IPS-15b (cell line): ENCODE data around the gene CAMK1D.
"Not testable (repeated sequence)": the region's sequence is repeated elsewhere in the genome, so short reads cannot be mapped to it uniquely, and the experiment has no call there.

Experiments used
- H3K27me3 ChIP-seq: one replicate; pipeline ENCODE4 v1.6.1; 2013; ENCODE audit warnings: low read length; ENCODE audit not compliant: control insufficient read depth, insufficient read depth
- H3K36me3 ChIP-seq: one replicate; pipeline ENCODE4 v1.6.1; 2013; ENCODE audit warnings: low read length; ENCODE audit not compliant: control insufficient read depth, insufficient read depth
- H3K4me1 ChIP-seq: one replicate; pipeline ENCODE4 v1.6.1; 2013; ENCODE audit warnings: mild to moderate bottlenecking, low read length; ENCODE audit not compliant: control insufficient read depth, insufficient read depth
- H3K4me3 ChIP-seq: one replicate; pipeline ENCODE4 v1.5.1; 2013; ENCODE audit warnings: low read depth, low read length
- H3K9ac ChIP-seq: one replicate; pipeline ENCODE4 v1.6.1; 2013; ENCODE audit warnings: low read depth, mild to moderate bottlenecking, low read length
- H3K9me3 ChIP-seq: one replicate; pipeline ENCODE4 v1.6.1; 2013; ENCODE audit warnings: mild to moderate bottlenecking, low read length; ENCODE audit not compliant: control insufficient read depth, insufficient read depth

CAMK1D gene

DNA sequence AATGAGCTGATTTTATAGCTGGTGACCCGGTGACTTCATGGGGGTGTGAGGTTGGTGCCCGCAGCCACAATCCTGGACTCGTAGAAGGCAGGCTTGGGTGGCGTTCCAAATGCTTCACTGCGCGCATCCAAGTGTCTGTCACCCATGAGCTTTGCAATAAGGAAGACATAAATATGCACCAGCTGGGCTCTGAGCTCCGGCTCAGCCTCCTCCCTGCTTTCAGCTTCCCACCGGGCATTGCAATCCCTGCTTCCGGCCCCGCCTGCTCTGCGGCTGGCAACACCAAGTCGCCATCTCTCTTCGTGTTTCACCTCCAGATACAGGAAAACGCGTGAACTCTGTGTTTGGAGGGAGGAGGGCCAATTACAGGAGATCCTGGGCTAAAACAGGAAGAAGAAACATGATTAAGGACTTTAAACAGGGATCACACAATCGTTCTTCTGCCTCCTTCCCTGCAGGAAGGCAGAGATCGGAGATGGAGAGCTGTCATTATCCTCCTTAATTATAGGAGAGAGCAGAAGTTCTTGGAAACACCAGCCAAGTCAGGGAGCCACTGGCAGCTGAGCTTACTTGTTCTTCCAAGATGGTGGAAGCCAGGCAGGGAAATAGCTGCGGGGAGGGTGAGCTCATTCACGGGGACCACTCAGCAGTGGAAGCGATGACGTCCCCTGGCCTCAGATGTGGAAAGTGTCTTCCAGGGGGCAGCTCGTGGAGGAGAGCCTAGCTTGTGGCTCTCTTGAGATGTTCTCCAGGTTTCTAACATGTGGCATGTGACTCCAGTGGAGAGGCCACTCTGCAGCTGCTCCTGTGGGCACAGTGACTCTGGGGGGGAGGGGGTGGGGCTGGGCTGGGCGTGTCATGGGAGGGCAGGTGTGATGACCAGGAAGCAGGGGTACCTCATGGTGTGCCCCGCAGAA is 134.9 kb downstream of the CAMK1D start:
- no peaks in the 10 kb centered on the region for H3K36me3 ChIP-seq
- peaks cover 11% of the 10 kb centered on the region for H3K4me1 ChIP-seq
- no peaks in the 10 kb centered on the region for H3K9me3 ChIP-seq
- no peaks in the 10 kb centered on the region for H3K27me3 ChIP-seq
- H3K9ac ChIP-seq = no peak overlapping the region
- H3K4me3 ChIP-seq = no peak overlapping the region

DNA sequence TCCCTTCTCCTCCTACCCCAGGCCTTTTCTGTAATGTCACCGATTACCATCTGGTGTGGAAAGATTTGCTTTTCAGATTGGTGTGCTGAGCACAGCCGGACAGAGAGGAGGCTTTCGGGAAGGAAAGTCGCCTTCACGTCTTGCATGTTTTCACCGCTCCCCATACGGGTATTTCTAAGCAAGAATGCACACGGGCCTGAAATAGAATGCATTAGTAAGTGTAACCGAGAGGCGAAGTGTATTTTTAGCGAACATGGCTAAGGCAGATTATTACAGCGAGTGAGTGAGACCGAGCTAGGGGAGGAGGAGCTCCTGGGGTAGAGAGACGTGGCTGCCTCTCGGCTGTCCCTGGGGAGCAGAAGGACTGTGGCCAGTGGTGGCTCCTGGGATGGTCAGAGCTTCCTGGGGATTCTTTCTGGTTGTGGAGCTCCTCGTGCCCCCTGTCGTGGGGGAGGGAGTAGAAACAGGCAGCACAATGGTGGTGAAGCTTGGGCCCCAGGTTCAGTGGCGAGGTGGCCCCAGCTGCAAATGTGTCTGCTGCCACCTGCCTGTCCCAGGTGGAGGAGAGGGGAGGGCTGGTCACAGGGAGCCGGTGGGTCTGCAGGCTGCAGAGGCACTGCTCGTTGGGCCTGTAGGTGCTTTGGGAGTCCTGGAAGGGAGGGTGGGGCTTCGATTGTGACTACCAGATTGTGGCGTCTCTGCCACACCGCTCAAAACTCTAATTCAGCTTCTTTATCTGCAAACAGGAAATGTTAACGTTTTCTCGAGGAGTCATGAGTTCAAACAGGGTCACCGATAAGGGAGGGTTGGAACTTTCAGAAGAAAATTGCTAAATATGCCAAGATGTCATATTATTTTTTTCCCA is 135.8 kb downstream of the CAMK1D start:
- H3K27me3 ChIP-seq = no peaks in the 10 kb centered on the region
- no peak overlapping the region for H3K4me3 ChIP-seq
- H3K9ac ChIP-seq = no peak overlapping the region
- peaks cover 11% of the 10 kb centered on the region for H3K4me1 ChIP-seq
- H3K36me3 ChIP-seq = no peaks in the 10 kb centered on the region
- no peaks in the 10 kb centered on the region for H3K9me3 ChIP-seq

DNA sequence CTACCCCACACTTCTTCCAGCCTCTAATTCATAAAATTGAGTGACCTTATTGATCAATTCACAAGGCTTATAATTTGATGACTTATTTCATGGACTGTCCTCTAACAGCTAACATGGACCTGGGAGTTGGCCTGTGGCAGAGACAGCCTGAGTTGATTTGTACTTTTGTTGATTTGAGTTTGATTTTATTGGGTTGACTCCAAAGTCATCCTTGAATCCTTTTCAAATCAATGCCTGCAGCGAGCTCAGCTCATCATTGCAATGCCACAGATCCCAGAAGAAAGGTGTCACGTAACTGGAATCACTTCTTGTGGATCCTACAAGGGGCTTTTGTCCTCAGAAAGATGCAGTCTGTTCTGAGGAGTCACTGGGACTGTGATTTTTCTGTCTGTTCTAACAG is 138.0 kb downstream of the CAMK1D start:
- Histone ChIP-seq H3K27me3 (no peaks in the 10 kb centered on the region), H3K4me1 (peaks cover 6% of the 10 kb centered on the region), H3K9ac (no peak overlapping the region), H3K9me3 (no peaks in the 10 kb centered on the region), H3K36me3 (no peaks in the 10 kb centered on the region), H3K4me3 (no peak overlapping the region)

DNA sequence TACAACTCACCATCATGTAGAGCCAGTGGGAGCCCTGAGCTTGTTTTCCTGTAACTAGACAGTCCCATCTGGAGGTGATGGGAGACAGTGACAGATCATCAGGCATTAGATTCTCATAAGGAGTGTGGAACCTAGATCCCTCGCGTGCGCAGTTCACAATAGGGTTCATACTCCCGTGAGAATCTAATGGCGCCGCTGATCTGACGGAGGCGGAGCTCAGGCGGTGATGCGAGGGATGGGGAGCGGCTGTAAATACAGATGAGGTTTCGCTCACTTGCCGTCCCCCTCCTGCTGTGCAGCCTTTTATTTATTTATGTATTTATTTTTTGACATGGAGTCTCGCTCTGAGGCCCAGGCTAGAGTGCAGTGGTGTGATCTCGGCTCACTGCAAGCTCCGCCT is 139.3 kb downstream of the CAMK1D start:
- no peak overlapping the region for H3K9ac ChIP-seq
- no peaks in the 10 kb centered on the region for H3K36me3 ChIP-seq
- H3K27me3 ChIP-seq = no peaks in the 10 kb centered on the region
- H3K4me1 ChIP-seq = peaks cover 5% of the 10 kb centered on the region
- no peaks in the 10 kb centered on the region for H3K9me3 ChIP-seq
- no peak overlapping the region for H3K4me3 ChIP-seq

DNA sequence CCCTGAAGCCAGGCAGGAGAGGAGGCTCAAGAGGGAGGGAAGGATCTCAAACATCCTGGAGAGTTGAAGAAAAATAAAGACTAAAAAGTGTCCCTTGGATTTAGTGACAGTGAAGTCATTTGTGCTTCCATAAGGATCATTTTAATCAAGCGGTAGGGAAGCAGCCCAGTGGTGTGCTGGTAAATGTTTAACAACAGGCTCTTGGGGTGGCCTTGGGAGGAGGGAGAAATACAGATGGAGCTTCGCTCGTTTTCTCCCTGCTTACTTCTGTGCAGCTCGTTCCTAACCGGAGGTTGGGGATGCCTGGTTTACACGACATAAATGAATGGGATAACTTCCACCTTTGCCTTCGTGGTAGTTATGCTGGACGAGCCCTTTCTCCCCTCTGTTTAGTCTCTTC is 140.0 kb downstream of the CAMK1D start:
- H3K4me3 ChIP-seq = no peak overlapping the region
- no peaks in the 10 kb centered on the region for H3K27me3 ChIP-seq
- no peak overlapping the region for H3K9ac ChIP-seq
- H3K9me3 ChIP-seq = no peaks in the 10 kb centered on the region
- H3K4me1 ChIP-seq = peaks cover 5% of the 10 kb centered on the region
- H3K36me3 ChIP-seq = no peaks in the 10 kb centered on the region

DNA sequence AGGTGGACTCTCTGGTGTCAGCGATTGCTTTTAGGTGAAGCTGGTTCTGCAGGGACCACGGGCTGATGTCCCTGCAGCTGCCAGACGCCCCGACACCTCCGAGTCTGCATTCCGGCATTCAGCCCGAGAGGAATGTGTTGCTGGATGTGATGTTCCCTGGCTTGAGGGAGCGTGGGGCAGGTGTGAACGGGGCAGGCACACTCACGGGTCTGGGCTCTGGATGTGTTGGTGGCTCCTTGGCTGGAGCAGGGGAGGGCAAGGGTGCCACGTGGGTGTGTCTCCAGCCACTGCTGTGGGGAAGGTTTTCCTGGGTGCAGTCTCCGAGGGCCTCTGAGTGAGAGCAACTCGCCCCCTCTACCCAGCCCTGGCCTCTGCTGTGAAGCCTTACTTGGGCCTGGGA is 140.5 kb downstream of the CAMK1D start:
- H3K27me3 ChIP-seq = no peaks in the 10 kb centered on the region
- no peak overlapping the region for H3K4me3 ChIP-seq
- H3K4me1 ChIP-seq = peaks cover 4% of the 10 kb centered on the region
- no peak overlapping the region for H3K9ac ChIP-seq
- no peaks in the 10 kb centered on the region for H3K9me3 ChIP-seq
- no peaks in the 10 kb centered on the region for H3K36me3 ChIP-seq

DNA sequence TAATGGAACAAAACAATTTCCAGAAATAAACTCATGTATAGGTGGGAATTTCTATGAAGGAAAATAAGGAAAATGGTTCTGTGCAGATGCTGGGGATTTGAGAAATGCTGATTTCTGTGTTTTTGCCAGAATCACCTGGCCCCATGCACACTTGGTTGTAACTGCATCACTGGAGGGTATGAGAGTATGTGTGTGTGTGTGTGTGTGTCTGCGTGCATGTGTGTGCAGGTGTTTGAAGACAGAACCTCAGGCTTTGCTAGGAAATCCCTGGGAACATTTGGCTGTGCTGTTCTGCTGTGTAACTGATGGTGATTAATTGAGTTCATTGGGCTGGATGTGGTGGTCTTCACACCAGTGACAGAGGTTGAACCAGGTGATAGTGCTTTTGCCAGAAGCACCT is 141.6 kb downstream of the CAMK1D start:
- Histone ChIP-seq H3K9ac (no peak overlapping the region), H3K9me3 (no peaks in the 10 kb centered on the region), H3K27me3 (no peaks in the 10 kb centered on the region), H3K36me3 (no peaks in the 10 kb centered on the region), H3K4me3 (no peak overlapping the region), H3K4me1 (no peaks in the 10 kb centered on the region)

DNA sequence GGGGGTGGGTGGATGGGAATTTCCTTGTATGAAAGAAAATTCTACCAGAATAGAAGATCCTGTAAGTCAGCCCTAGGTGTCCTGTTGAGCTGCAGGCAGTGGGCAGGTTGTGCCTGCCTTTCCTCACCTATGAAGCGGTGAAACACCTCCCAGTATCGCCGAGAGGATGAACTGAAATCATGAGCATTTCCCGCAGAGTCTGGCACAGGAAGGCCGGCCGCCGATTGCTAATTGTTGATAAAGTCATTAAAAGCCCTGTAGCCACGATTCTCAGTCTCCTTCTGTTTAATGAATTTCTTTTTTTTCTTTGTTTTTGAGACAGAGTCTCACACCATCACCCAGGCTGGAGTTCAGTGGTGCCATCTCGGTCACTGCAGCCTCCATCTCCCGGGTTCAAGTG is 142.1 kb downstream of the CAMK1D start:
- H3K9me3 ChIP-seq = no peaks in the 10 kb centered on the region

DNA sequence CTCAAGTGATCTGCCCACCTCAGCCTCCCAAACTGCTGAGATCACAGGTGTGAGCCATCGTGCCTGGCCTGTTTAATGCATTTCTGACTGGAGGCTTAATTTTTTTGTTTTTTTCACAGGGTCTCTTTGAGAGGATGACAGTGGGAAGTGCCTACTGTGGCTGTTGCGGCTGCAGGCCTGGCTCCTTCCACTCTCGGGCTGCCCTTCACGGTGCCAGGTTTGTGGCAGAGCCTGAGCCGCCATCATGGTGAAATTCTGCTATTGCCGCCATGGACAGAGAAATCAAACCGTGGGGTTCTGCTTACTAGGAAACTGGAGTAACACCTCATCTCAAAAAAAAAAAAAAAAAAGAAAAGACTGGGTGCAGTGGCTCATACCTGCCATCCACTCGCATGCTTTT is 142.7 kb downstream of the CAMK1D start:
- no peak overlapping the region for H3K4me3 ChIP-seq
- no peaks in the 10 kb centered on the region for H3K36me3 ChIP-seq
- no peaks in the 10 kb centered on the region for H3K9me3 ChIP-seq
- H3K27me3 ChIP-seq = no peaks in the 10 kb centered on the region
- no peaks in the 10 kb centered on the region for H3K4me1 ChIP-seq
- H3K9ac ChIP-seq = no peak overlapping the region

More for the DNA sequence above, 142.1 kb downstream of the CAMK1D start:
- H3K36me3 ChIP-seq = no peaks in the 10 kb centered on the region
- H3K9ac ChIP-seq = no peak overlapping the region
- no peaks in the 10 kb centered on the region for H3K27me3 ChIP-seq
- no peak overlapping the region for H3K4me3 ChIP-seq
- H3K4me1 ChIP-seq = no peaks in the 10 kb centered on the region

DNA sequence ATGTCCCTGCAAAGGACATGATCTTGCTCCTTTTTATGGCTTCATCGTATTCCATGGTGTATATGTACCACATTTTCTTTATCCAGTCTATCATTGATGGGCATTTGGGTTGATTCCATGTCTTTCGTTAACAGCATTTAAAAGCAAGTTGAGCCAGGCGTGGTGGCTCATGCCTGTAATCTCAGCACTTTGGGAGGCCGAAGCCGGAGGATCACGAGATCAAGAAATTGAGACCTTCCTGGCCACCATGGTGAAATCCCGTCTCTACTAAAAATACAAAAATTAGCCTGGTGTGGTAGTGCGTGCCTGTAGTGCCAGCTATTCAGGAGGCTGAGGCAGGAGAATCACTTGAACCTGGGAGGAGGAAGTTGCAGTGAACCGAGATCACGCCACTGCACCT is 147.7 kb downstream of the CAMK1D start:
- not testable (repeated sequence) for H3K4me1 ChIP-seq, H3K27me3 ChIP-seq, H3K4me3 ChIP-seq, H3K9ac ChIP-seq, H3K9me3 ChIP-seq, H3K36me3 ChIP-seq

DNA sequence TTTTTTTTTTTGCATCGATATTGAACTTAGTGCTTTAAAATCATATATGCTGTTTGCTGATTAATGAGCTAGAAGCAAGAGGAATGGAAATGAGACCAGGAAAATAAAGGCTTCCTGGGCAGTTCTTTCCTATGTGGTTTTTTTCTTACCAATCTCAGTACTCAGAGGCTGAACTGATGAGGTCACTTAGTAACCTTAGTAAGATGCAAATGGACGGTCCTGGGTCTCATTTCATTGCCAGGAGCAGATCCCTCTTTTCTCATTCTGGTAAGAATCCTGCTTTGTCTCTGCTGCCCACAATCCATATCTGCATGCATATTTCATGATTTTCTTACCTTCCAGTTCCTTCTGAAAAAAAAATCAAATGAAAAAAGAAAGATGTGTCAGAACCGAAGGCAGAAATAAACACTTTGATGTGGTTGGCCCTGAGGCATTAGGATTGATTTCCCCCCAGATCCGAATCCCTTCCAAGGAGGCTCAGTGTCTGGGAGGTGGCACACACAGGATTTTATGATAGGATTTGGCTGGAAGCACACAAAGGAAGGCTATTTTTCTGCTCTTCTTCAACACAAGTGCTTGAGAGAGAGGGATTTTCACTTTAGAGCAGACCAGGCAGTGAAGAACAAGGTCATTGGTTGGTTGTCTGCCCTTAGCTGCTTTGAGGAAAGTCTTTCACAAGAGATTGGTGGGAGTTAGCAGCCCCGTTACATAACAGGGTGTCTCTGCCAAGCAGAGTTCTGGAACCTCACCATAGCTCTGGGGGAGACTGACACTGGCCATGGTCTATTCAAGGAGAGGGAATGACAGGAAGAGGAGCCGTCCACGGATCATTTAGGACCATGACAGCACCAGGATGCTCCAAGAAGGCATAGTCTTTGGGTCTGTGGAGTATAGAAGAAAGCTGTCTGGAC is 150.0 kb downstream of the CAMK1D start:
- no peak overlapping the region for H3K4me3 ChIP-seq
- no peaks in the 10 kb centered on the region for H3K27me3 ChIP-seq
- H3K4me1 ChIP-seq = peaks cover 8% of the 10 kb centered on the region
- no peak overlapping the region for H3K9ac ChIP-seq
- no peaks in the 10 kb centered on the region for H3K9me3 ChIP-seq
- H3K36me3 ChIP-seq = no peaks in the 10 kb centered on the region
